GM21390 (cell line): ENCODE results near the gene ZNF80.
"Not testable (repeated sequence)": the region's sequence is repeated elsewhere in the genome, so short reads cannot be mapped to it uniquely, and the experiment has no call there.

Source experiments
- ATAC-seq: cut with Tn5 transposase; IDR thresholded peaks from one replicate; pipeline ENCODE4 v1.9.1; 2021; ENCODE audit not compliant: unreplicated experiment

ZNF80 gene

DNA sequence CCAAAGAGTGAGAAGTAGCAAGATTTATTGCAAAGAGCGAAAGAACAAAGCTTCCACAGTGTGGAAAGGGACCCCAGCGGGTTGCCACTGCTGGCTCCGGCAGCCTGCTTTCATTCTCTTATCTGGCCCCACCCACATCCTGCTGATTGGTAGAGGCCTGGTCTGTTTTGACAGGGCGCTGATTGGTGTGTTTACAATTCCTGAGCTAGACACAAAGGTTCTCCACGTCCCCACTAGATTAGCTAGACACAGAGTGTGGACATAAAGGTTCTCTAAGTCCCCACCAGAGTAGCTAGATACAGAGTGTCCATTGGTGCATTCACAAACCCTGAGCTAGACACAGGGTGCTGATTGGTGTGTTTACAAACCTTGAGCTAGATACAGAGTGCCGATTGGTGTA is at the start of gene ZNF80:
TSS of gene ZNF80 (minus strand) at position 101 of the 400 bp plus-strand sequence. CDS start 504 bp downstream, outside the sequence.
- not testable (repeated sequence) for ATAC-seq

DNA sequence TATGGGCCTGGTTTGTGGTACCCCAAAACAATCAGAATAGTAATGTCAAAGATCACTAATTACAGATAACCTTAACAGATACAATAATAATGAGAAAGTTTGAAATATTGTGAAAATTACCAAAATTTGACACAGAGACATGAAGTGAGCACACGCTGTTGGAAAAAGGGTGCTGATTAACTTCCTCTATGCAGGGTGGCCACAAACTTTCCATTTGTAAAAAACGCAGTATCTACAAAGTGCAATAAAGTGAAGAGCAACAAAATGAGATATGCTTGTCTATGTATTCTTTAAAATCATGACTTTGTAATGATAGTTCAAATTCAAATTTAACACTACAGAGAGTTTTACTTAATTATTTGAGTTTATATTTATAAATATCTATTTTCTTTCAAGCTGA is 48.9 kb upstream of the ZNF80 start:
- no peak for ATAC-seq

DNA sequence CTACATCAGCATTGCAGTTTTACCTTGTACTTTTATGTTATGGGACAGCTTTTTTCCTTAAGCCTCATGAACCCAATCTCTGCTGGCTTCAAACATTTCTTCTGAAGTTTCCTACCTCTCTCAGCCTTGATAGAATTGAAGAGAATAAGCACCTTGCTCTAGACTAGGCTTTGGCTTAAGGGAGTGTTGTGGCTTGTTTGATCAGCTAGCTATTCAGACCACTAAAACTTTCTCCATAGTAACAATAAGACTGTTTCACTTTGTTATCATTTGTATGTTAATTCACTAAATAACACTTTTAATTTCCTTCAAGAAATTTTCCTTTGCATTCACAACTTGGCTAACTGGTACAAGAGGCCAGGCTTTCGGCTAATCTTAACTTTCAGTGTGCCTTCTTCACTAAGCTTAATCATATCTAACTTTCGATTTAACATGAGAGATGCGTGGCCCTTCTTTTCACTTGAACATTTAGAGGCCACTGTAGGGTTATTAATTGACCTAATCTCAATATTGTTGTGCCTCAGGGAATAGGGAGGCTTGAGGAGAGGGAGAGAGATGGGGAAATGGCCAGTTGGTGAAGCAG is 48.4 kb upstream of the ZNF80 start:
- no peak for ATAC-seq

DNA sequence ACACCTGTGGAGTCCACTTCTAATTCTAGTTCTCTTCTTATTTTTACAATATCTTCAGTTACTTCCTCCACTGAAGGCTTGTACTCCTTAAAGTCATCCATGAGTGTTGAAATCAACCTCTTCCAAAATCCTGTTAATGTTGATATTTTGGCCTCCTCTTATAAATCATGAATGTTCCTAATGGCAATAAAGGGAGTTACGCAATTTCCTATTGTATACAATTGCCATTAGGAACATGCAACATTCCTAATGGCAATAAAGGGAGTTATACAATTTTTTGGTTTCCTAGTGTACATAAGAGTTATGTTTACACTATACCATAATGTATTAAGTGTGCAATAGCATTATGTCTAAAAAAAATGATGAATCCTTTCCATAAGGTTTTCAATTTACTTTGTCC is 47.3 kb upstream of the ZNF80 start:
- ATAC-seq = no peak

DNA sequence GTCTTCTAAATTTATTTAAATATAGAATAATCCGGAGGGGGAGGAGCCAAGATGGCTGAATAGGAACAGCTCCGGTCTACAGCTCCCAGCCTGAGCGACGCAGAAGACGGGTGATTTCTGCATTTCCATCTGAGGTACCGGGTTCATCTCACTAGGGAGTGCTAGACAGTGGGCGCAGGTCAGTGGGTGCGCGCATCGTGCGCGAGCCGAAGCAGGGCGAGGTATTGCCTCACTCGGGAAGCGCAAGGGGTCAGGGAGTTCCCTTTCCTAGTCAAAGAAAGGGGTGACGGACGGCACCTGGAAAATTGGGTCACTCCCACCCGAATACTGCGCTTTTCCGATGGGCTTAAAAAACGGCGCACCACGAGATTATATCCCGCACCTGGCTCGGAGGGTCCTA is 39.5 kb upstream of the ZNF80 start:
- not testable (repeated sequence) for ATAC-seq

DNA sequence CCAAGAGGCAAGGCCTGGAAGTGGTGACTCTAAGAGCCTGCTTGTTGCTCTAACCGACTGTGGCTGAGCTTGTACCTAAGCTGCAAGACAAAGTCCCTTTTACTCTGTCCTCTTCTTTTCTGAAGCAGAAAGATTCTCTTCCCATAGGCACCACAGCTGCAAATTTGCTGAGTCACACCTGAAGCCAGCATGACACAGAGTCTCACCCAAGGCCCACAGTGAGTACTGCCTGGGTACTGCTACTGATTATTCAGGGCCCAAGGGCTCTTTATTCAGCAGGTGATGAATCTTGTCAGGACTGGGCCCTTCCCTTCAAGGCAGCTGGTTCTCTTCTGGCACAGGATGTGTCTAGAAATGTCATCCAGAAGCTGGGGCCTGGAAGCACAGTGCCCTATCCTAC is 37.6 kb upstream of the ZNF80 start:
- ATAC-seq = no peak

DNA sequence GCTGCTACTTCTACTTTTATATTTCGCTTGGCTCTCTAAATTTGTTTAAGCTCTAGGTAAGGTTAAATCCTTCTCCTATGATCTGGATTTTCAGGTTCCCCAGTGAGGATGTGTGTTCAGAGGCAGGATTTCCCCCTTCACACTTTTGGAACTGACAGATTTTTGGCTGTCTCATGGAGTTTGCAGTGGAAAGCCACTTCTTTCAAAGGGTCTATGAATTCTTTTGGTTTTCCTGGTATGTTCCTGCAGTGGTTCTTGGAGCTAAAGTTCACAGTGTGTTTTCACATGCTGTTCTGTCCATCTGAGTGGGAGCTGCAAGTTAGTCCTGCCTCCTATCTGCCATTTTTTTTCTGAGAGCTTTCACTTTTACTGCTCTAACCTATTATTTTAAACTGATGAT is 34.9 kb upstream of the ZNF80 start:
- no peak for ATAC-seq

DNA sequence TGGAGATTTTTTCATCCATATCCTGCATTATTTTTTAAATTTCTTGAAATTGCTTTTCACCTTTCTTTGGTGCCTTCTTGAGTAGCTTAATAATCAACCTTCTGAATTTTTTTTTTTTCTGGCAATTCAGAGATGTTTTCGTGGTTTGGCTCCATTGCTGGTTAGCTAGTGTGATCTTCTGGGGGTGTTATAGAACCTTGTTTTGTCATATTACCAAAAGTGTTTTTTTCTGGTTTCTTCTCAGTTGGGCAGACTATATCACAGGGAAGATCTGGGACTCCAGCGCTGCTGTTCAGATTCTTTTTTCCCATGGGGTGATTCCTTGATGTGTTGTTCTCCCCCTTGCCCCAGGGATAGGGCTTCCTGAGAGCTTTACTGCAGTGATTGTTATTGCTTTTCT is 32.6 kb upstream of the ZNF80 start:
- ATAC-seq = no peak

DNA sequence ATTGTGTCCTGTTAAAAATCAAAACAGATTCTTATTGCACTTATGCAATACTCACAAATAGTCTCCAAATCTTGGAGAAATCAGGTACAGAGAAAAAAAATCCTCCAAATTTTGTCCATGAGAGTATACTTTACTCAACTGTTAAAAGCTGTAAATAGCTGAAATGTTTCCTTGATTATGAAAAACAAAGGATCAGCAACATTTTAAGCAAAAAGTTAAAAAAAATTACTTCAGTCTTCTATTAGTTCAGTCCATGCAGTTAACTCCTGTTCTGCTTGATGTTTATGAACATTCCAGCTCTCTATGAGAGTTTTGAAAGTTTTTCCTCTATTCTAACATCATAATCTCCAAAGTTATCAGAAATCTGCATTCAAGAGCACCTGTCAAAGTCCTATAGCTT is 22.8 kb upstream of the ZNF80 start:
- no peak for ATAC-seq

DNA sequence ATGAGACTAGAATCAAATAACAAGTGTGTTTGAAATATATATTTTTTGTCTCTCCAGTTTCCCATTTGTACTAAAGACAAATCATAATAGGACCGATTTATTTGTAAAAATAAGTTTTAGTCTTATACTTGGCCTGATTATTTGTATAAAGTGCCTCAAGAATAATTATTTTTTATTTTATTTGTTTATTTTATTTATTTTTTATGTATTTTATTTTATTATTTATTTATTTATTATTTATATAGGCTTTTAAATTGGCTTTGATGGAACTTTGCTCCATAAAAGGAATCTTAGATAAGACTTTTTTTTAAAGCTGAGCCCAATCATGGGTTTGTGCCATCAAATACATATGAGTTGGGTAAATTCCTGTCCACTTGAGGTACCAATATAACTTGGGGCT is 22.2 kb upstream of the ZNF80 start:
- no peak for ATAC-seq

DNA sequence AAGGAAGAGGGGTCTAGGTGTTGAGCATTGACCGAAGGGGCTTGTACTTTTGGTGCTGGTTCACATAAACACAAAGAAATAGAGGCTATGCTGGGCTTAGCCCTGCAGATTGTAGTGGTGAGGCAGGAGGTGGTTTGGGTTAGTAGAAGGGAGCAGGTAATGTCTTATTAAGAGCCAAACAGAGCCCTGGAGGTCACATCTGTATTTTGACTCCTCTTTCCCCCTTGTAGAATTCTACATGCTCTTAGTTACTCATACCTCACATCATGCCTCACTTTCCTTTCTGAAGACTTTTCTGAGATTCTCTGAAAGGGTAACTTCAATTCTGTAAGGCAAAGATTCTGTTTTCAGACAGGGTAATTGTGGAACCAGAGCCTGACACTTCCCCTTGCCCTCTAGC is 16.1 kb upstream of the ZNF80 start:
- no peak for ATAC-seq

DNA sequence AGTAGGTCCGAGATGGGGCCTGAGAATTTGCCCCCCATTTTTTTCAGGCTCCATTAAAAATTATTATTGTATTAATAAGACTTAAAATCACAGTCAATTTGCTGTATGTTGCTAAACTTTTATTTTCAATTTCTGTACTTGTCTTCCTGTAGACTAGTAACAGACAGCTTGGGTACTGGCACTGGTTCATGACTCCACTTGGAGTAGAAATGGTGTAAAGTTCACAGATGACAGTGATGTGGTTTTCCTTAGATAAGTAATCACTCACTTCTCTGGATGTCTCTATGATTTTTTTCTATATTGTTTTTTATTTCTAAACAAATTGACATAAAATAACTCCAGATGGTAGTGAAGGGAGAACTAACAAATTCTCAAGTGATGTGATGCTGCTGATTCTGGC is 15.6 kb upstream of the ZNF80 start:
- ATAC-seq = no peak

DNA sequence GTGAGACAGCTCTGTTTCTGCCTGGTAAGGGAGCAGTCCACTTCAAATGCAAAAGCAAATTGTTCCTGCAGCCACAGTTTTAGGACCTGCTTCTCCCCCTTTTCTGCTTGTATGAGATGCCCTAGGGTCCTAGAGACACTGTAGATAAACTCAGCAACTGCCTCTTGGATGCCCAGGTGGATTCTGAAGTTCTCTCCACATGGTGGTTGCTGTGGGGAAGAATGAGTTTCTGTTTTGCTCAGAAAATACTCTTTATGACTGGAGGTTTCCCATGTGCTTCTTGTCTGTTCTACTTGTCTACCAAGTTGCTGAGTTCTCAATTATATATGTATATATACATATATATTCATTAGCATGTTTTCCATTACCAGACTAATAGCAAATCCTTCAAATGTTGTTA is 5.6 kb upstream of the ZNF80 start:
- peak; percentile 94 for ATAC-seq

DNA sequence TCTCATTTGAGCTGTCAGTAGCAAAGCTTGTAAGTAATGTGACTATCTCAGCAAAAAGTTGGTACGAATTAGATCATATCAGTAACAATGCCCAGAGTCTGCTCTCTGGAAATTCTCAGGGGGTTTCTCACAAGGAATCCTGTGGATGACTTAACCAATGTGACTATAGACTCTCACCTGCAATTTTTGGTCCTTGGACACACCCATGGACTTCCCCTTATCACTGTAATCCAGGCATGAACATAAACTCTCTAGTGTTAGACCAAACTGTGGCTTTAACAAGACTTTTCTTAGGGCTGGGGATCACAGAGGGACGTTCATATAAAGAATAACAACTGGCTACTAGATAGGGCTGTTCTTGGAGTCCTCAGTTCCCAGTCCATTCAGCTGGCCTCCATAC is 3.9 kb upstream of the ZNF80 start:
- no peak for ATAC-seq

DNA sequence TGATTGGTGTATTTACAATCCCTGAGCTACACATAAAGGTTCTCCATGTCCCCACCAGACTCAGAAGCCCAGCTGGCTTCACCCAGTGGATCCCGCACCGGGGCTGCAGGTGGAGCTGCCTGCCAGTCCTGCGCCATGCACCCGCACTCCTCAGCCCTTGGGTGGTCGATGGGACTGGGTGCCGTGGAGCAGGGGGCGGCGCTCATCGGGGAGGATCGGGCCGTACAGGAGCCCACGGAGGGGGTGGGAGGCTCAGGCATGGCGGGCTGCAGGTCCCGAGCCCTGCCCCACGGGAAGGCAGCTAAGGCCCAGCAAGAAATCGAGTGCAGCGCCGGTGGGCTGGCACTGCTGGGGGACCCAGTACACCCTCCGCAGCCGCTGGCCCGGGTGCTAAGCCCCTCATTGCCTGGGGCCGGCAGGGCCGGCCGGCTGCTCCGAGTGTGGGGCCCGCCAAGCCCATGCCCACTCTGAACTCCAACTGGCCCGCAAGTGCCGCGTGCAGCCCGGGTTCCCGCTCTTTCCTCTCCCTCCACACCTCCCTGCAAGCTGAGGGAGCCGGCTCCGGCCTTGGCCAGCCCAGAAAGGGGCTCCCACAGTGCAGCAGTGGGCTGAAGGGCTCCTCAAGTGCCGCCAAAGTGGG is 888 bp upstream of the ZNF80 start:
- ATAC-seq = not testable (repeated sequence)

DNA sequence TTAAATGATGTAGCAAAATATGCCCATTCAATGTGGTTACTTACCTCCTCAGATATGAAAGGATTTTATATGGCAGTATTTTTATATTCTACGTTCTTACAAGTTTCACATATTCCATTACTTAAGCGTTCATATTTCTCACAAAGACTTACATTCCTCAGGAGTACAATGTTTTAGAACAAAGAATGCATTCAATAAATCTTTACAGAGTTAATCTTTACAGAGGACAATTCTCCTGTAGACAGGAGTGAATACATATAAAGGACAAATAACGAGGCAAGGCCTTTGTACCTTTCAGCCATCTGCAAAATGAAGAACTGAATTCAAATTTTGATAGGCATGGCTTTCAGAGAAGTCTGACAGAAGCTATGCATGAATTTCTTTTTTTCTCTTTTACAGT is 1.9 kb downstream of the ZNF80 start:
- ATAC-seq = no peak

DNA sequence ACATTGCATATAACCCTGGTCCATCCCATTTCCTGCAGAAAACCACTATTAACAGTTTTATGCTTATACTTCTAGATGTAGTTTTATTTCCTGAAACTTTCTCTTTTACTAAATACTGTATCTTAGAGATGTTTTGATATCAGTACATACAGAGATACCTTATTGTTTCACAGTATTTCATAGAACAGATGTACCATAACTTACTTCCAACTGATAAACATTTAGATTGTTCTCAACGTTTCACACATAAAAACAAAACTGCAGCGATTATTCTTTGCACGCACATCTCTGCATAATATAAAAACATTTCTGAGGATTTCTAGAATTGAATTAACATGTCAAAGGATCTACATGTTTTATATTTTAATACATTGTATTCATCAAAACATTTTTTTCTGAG is 2.6 kb downstream of the ZNF80 start:
- ATAC-seq = no peak

DNA sequence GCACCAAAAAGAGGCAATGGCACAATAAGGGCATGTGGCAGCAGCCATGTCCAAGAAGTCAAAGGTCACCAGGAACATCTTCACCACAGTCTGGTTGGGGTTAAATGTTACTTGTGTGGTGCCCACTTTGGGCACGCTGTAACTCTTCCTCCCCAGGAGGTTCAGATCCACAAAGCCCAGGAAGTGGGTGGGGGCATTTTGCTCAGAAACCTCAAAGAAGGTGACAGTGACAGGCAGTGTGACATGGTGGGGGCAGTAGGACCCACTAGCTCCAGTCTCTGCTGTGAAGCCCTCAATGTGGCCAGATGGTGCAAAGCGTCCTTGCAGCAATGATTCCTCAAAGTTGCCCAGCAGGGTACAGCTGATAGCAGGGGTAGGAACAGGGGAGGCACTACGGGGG is 5.8 kb downstream of the ZNF80 start:
- ATAC-seq = no peak

DNA sequence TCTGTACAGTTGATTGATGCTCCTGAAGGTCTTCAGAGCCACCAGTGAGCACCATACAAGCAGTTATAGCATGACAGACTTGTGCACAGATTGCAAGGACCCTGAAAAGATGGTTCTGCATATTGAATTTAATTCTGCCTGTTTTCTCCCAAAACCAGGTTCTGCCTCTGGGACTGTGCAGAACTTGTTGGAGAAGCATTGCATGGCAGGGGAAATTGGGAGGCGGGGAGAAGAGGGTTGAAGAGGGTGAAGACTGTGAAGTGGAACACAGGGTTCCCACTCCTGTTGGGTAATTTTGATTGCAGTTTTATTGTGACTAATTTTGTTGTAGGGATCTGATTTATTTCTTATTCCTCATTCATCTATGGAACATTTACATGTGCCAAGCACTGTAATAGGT is 10.3 kb downstream of the ZNF80 start:
- ATAC-seq = no peak

DNA sequence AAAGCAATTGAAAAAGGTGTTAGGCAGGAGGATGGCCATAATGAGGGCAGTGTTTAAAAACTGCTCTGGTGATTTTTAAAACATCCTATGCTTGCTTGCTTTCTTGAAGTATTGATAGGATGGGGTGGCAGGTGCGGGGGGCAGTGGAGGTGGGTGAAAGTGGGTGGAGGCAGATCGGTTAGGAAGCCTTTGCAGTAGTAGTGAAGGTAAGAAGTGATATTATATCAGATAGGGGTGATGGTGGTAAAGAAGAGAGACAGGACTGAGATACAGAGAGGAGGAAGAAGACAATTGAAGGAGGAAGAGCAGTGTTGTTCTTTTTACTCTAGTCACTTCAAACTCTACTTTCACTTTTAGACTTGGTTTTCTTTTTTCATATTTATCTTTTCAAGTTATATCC is 11.1 kb downstream of the ZNF80 start:
- no peak for ATAC-seq

DNA sequence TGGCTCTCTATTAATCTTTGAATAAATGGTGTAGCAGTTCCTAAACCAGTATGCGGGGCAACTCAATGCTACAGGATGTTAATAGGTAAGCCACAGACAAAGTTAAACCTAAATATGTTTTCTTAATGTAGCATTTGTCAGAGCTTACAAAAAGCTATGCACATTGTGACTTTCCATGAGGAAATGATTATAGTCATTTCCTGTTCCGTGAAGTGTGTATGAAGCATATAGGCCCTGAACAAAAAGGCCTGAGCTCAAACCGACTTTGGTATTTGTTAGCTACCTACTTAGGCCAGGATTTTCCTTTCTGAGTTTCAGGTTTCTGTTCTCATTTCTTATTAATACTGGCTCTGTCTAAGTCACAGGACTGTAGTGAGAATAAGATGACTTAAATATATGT is 14.2 kb downstream of the ZNF80 start:
- ATAC-seq = peak; percentile 82

DNA sequence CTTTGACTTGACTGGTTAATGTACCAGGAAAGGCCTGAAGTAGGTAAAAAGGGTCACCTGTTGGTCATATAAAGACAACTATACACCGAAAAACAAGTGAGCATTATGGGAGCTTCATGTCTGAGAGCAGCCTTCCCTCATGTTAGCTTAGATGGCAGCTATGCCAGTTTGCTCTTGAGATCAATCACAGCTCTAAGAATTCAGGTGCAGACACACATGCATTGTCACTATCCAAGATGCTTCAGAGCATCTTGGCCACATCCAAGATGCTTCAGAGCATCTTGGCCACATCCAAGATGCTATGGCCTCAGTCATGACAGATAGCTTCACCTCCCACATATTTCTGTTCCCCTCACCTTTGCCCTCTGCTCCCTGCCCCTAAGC is 15.5 kb downstream of the ZNF80 start:
- ATAC-seq = no peak

DNA sequence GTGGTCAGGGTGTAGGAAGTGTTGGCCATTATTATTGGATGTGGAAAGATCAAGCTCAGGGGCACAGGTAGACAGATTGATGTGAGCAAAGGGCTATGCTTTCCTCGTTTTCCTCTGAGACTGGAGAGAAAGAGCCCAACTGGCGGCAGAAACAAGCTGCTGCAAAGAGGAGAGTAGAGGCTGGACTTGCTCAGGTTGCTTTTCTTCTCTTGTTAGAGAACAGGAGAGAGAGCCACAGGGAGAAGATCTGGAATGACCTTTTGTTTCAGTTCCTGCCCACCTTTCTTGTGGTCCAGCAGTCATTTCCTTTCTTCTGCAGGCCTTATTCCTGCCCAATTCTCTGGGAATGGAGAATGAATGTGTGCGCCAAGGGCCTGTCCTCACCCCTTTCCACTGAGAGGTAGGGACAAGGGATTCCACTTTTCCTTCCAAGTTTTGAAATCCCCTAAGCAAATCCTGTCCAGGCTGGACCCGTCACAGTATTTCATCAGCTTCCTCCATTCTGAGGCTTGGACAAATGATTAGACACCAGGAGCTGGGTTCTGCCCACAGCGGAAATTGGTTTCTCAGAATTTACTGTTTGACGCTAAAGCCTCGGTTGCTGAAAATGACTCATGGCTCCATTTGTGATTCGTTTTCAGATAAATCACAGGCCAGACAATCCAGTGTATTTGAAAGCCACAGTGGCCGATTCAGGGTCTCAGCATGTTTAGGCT is 16.1 kb downstream of the ZNF80 start:
- ATAC-seq = no peak
